GM12878 (cell line): ENCODE measurements around the gene RTN4R. TPM values are rescaled to one million over a fixed set of nuclear protein-coding genes. Genes with fewer than 3 reads are reported as not detected.
"Not testable (repeated sequence)": the region's sequence is repeated elsewhere in the genome, so short reads cannot be mapped to it uniquely, and the experiment has no call there.

Experiments
- ATAC-seq: fragments of 200-7000 bp; cut with Tn5 transposase; 3 replicates; pipeline ENCODE4 v1.9.1; 2020; ENCODE audit warnings: mild to moderate bottlenecking, moderate library complexity
- BruUV-seq: library from RNA; stranded (reverse); fragments of 400-500 nt; replicated peaks from 2 replicates; lab custom pipeline; 2021; lab: Mats Ljungman, UMichigan
- CTCF ChIA-PET: fragments of 300-600 bp; sonication (Branson Sonifier 250); formaldehyde crosslinking; extraction: SDS; loops from one replicate; lab custom pipeline; 2021; ENCODE audit warnings: inconsistent platforms; lab: Yijun Ruan, JAX
- POLR2A ChIA-PET: fragments of 350-600 bp; formaldehyde crosslinking; extraction: SDS; loops from one replicate; lab custom pipeline; 2021; ENCODE audit warnings: inconsistent platforms; lab: Charles Lee
- RAD21 ChIA-PET: fragments of 300-600 bp; sonication (Branson Sonifier 250); formaldehyde crosslinking; loops from one replicate; lab custom pipeline; 2023; ENCODE audit warnings: antibody characterized with exemption; ENCODE audit not compliant: unreplicated experiment; lab: Charles Lee
- SMC1A ChIA-PET: fragments of 300-600 bp; sonication (Branson Sonifier 250); formaldehyde crosslinking; loops from one replicate; lab custom pipeline; 2023; ENCODE audit not compliant: unreplicated experiment, uncharacterized antibody; lab: Charles Lee
- DNase-seq: peaks from one replicate; pipeline ENCODE4 v3.0.0-alpha.2; 2011; ENCODE audit warnings: low read depth, low spot score
- FAIRE-seq: peaks from 3 replicates; lab custom pipeline; 2011; peaks lifted over from hg19 to GRCh38; lab: Jason Lieb, UNC
- H2AFZ ChIP-seq: 2 replicates; pipeline ENCODE4 v1.6.0; 2011; ENCODE audit warnings: low read depth, low read length, control low read depth; ENCODE audit not compliant: control insufficient read depth
- H3K27ac ChIP-seq: 2 replicates; pipeline ENCODE4 v1.5.1; 2011; ENCODE audit warnings: control low read depth; ENCODE audit not compliant: control insufficient read depth, insufficient read depth
- H3K27me3 ChIP-seq, 2 experiments: replicated peaks in 1 of 2; 2 replicates each; pipeline versions ENCODE4 v1.6.0 to v1.6.1; 2011; ENCODE audit warnings: low read length in 1 of 2; ENCODE audit not compliant: control insufficient read depth in 2 of 2, insufficient read depth in 2 of 2
- H3K36me3 ChIP-seq, 2 experiments: 2 replicates each; pipeline ENCODE4 v1.5.1; 2011; ENCODE audit warnings: low read length in 1 of 2; ENCODE audit not compliant: control insufficient read depth in 2 of 2, insufficient read depth in 2 of 2
- H3K4me1 ChIP-seq: 2 replicates; pipeline ENCODE4 v1.6.1; 2011; ENCODE audit warnings: mild to moderate bottlenecking, low read length, moderate library complexity, mixed read lengths; ENCODE audit not compliant: control insufficient read depth, insufficient read depth
- H3K4me2 ChIP-seq: 2 replicates; pipeline ENCODE4 v1.6.0; 2011; ENCODE audit warnings: control low read depth; ENCODE audit not compliant: control insufficient read depth, insufficient read depth
- H3K4me3 ChIP-seq: fragments of 200-600 bp; sonication (generic); 2 replicates; pipeline ENCODE4 v1.5.1; 2016
- H3K79me2 ChIP-seq: 2 replicates; pipeline ENCODE4 v1.6.0; 2011; ENCODE audit warnings: low read length; ENCODE audit not compliant: control insufficient read depth, insufficient read depth
- H3K9ac ChIP-seq: 2 replicates; pipeline ENCODE4 v1.8.0; 2011; ENCODE audit warnings: low read length, control low read depth, mixed read lengths; ENCODE audit not compliant: control insufficient read depth, insufficient read depth
- H3K9me3 ChIP-seq: replicated peaks from 3 replicates; pipeline ENCODE4 v1.5.1; 2011; ENCODE audit warnings: mild to moderate bottlenecking, low read length; ENCODE audit not compliant: control insufficient read depth, insufficient read depth
- H4K20me1 ChIP-seq: 2 replicates; pipeline ENCODE4 v1.6.0; 2011; ENCODE audit not compliant: control insufficient read depth, insufficient read depth
- RELA ChIP-seq: fragments of 450-650 bp; IDR thresholded peaks from 2 replicates; pipeline ENCODE4 v1.8.0; 2014; ENCODE audit warnings: borderline replicate concordance; ENCODE audit not compliant: partially characterized antibody
- SUZ12 ChIP-seq: fragments of 200-600 bp; sonication (generic); IDR thresholded peaks from one replicate; pipeline ENCODE4 v1.6.1; 2018; ENCODE audit warnings: antibody characterized with exemption, mild to moderate bottlenecking; ENCODE audit not compliant: unreplicated experiment
- WGBS: methylation state at CpG from one replicate; pipeline ENCODE4 v1.1.6; 2016; ENCODE audit warnings: low lambda C conversion rate; ENCODE audit not compliant: insufficient replicate concordance, insufficient coverage; ENCODE audit errors: missing lambda C conversion rate; 5-methylcytosine and 5-hydroxymethylcytosine counted together
- in situ Hi-C: fragments of 300-500 bp; cut with MboI; formaldehyde crosslinking; loops from 9 replicates; pipeline ENCODE4 v1.14.3; 2018; ENCODE audit warnings: mixed read lengths
- intact Hi-C: fragments of 100-400 bp; cut with micrococcal nuclease; formaldehyde crosslinking; loops from one replicate; pipeline ENCODE4 v1.14.2; 2022; ENCODE audit not compliant: unreplicated experiment
- polyA plus RNA-seq, 11 experiments: library from polyadenylated mRNA; depleted of rRNA in 4 of 11; unstranded in 6 of 11; stranded (reverse) in 5 of 11; fragments of >200 nt; fragmentation: Nextera tagmentation in 4 of 11; fragmentation: Illumina TruSeq in 1 of 11; extraction: Ambion mirVana in 4 of 11; extraction: Trizol in 1 of 11; gene quantifications; 1 replicate in 1 of 11; 2 replicates in 10 of 11; pipeline versions ENCODE4 v1.2.1 to v1.2.3, GENCODE V29; 2011 to 2016; ENCODE audit warnings: inconsistent platforms in 2 of 11, missing spikeins in 2 of 11, low read depth in 1 of 11
- total RNA-seq, 4 experiments: library from RNA; depleted of rRNA in 3 of 4; stranded (reverse); fragments of >200 nt in 3 of 4; fragmentation: Illumina TruSeq in 1 of 4; extraction: Trizol in 1 of 4; gene quantifications; 2 replicates each; pipeline versions ENCODE4 v1.2.1 to v1.2.3, GENCODE V29; 2013 to 2021

The RTN4R gene
- total and polyA plus RNA-seq, 10 of the 15 experiments (the other 5 are each of a cell fraction or from before 2014, with no cell fraction given), result 0.03 to 1.0 (median 0.60) TPM; not detected in 2

DNA sequence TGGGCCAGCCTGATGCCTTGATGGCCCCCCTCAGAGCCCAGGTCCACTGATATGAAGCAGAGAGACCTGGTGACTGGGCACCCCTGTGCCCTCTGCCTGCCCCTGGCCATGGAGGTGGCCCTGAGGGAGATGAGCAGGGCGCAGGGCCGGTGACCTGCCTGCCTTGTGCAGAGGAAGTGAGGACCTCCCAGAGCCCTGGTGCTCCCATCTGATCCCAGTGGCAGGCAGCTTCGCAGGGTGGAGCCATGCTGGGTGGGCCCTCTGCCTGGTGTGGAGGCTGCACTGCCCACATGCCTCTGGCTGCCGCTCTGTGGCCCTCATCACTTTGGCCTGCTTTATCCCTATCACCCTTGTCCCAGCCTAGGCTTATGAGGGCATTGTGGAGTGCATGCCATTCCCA, 1.1 kb upstream of the RTN4R start:
- BruUV-seq, ATAC-seq, H3K4me3 ChIP-seq, H4K20me1 ChIP-seq, H3K9me3 ChIP-seq, H3K27me3 ChIP-seq, H3K27ac ChIP-seq, DNase-seq, H3K79me2 ChIP-seq, SMC1A ChIA-PET, H3K36me3 ChIP-seq, H3K4me2 ChIP-seq, POLR2A ChIA-PET, FAIRE-seq, H2AFZ ChIP-seq, H3K4me1 ChIP-seq, H3K9ac ChIP-seq, CTCF ChIA-PET: not testable (repeated sequence)
- RAD21 ChIA-PET, result interaction anchor here (0.7 to 1.0 kb wide), 2 partner anchors 101 to 110 kb away, joined by 3 to 4 read pairs; no protein-coding TSS in a partner anchor
- 13% methylated on average over 3 of the region's 4 CpGs for WGBS
- intact Hi-C loops (loop anchor here (5.0 kb wide), 1 partner anchor 112 kb away; no protein-coding TSS in a partner anchor), in situ Hi-C loops (loop anchor here (10.0 kb wide), 1 partner anchor 114 kb away; the partner anchor contains the start of gene CCDC188)

- H3K4me1 ChIP-seq, result no peaks in the 10 kb centered on the region
- peak; percentile 76 for TF ChIP-seq SUZ12
- TF ChIP-seq RELA, result no peak
- ChIA-PET CTCF (no interaction called here), SMC1A (no interaction called here), RAD21 (no interaction called here), POLR2A (no interaction called here)
- no peaks in the 10 kb centered on the region for H4K20me1 ChIP-seq
- H3K79me2 ChIP-seq, result no peaks in the 10 kb centered on the region
- no peak overlapping the region for H3K4me3 ChIP-seq
- intact Hi-C loops (loop anchor here (5.0 kb wide), 1 partner anchor 110 kb away; no protein-coding TSS in a partner anchor), in situ Hi-C loops (loop anchor here (10.0 kb wide), 1 partner anchor 113 kb away; the partner anchor contains the start of gene CCDC188)
- H3K27me3 ChIP-seq, result no peaks in the 10 kb centered on the region; a peak in 1 of 4 replicates
- H3K9ac ChIP-seq, result no peak overlapping the region
- no peaks in the 10 kb centered on the region for H3K9me3 ChIP-seq
- no TSS peak for BruUV-seq
- no peak for DNase-seq
- no peaks in the 10 kb centered on the region for H3K36me3 ChIP-seq
- H2AFZ ChIP-seq, result no peak overlapping the region
- no peak overlapping the region for H3K27ac ChIP-seq
- FAIRE-seq, result no peak
- H3K4me2 ChIP-seq, result peak overlapping the region; percentile 33; the same call in 1 of the 2 replicates
- no peak for ATAC-seq
- WGBS, result 5% methylated on average over 56 of the region's 101 CpGs
Measured at GRCh38 chr22:20267441-20268278, 458 bp downstream of the RTN4R start.

- not testable (repeated sequence) for FAIRE-seq, H3K4me3 ChIP-seq
- in situ Hi-C loops, result loop anchor here (10.0 kb wide), 1 partner anchor 112 kb away; the partner anchor contains the start of gene CCDC188
Measured at GRCh38 chr22:20266667-20267440, 1.3 kb downstream of the RTN4R start.

More at GRCh38 chr22:20266667-20267440, 1.3 kb downstream of the RTN4R start:
- H3K27me3 ChIP-seq, RAD21 ChIA-PET, H3K4me1 ChIP-seq, CTCF ChIA-PET, POLR2A ChIA-PET, H4K20me1 ChIP-seq, ATAC-seq, H3K79me2 ChIP-seq, H3K27ac ChIP-seq, H3K9me3 ChIP-seq, H3K4me2 ChIP-seq, H3K9ac ChIP-seq, H3K36me3 ChIP-seq, BruUV-seq, DNase-seq, SMC1A ChIA-PET, H2AFZ ChIP-seq: not testable (repeated sequence)
- intact Hi-C loops, result loop anchor here (5.0 kb wide), 1 partner anchor 110 kb away; no protein-coding TSS in a partner anchor
- WGBS, result 33% methylated on average over 30 of the region's 33 CpGs
